Thoracic aorta (tissue), 2 donors: ENCODE data around the gene IL1RAPL2. TPM values are rescaled to one million over a fixed set of nuclear protein-coding genes. Genes with fewer than 3 reads are reported as not detected.
A peak's percentile ranks its signal among the peaks of the same experiment; 100 is the strongest.

Experiments used
- ATAC-seq: fragments of 150-250 bp; one replicate; pipeline ENCODE4 v1.8.0; 2017; ENCODE audit warnings: low read depth; ENCODE audit not compliant: insufficient number of reproducible peaks, low FRiP score
- DNase-seq: peaks from one replicate; pipeline ENCODE4 v3.0.0-alpha.2; 2020; ENCODE audit warnings: low spot score
- H3K27ac ChIP-seq, 2 donors: fragments of 200-600 bp; sonication (generic); 1 replicate in 1 of 2; 2 replicates in 1 of 2; pipeline ENCODE4 v1.5.1; 2016; ENCODE audit warnings: mild to moderate bottlenecking in 2 of 2, moderate library complexity in 2 of 2
- H3K27me3 ChIP-seq: fragments of 200-600 bp; sonication (generic); replicated peaks from 2 replicates; pipeline ENCODE4 v1.6.0; 2016; ENCODE audit warnings: mild to moderate bottlenecking; ENCODE audit not compliant: insufficient read depth
- H3K36me3 ChIP-seq: fragments of 200-600 bp; sonication (generic); one replicate; pipeline ENCODE4 v1.5.1; 2016
- H3K4me1 ChIP-seq, 2 donors: fragments of 200-600 bp; sonication (generic); 1 replicate in 1 of 2; 2 replicates in 1 of 2; pipeline versions ENCODE4 v1.5.1 to v1.6.0; 2016; ENCODE audit warnings: low read depth in 2 of 2, mild to moderate bottlenecking in 1 of 2; ENCODE audit not compliant: control insufficient read depth in 1 of 2
- H3K4me3 ChIP-seq: fragments of 200-600 bp; sonication (generic); 2 replicates; pipeline ENCODE4 v1.5.1; 2016; ENCODE audit warnings: mild to moderate bottlenecking
- H3K9me3 ChIP-seq: fragments of 200-600 bp; sonication (generic); 2 replicates; pipeline ENCODE4 v1.5.1; 2016
- CTCF ChIP-seq: fragments of 200-600 bp; sonication (generic); IDR thresholded peaks from one replicate; pipeline ENCODE4 v1.5.1; 2019; ENCODE audit warnings: antibody characterized with exemption
- total RNA-seq, 2 donors: library from RNA; depleted of rRNA; stranded (reverse); fragments of >200 nt; gene quantifications; one replicate each; pipeline versions ENCODE4 v1.1.0 to v1.2.3, GENCODE V29; 2016

IL1RAPL2 gene
- total RNA-seq, 2 donors from 2014 or later = not detected

GRCh38 chrX:104918122-104918521 is 352.1 kb downstream of the IL1RAPL2 start:
- no peaks in the 10 kb centered on the region for H3K4me1 ChIP-seq
- no peak overlapping the region for H3K27ac ChIP-seq
- no peak for DNase-seq
- no peak for TF ChIP-seq CTCF
- H3K4me3 ChIP-seq = no peak overlapping the region
- ATAC-seq = no peak
- no peaks in the 10 kb centered on the region for H3K27me3 ChIP-seq
- H3K36me3 ChIP-seq = no peaks in the 10 kb centered on the region
- H3K9me3 ChIP-seq = no peaks in the 10 kb centered on the region

- Histone ChIP-seq H3K4me3 (no peak overlapping the region), H3K9me3 (no peaks in the 10 kb centered on the region), H3K36me3 (no peaks in the 10 kb centered on the region), H3K27ac (no peak overlapping the region), H3K27me3 (no peaks in the 10 kb centered on the region), H3K4me1 (no peaks in the 10 kb centered on the region)
- no peak for ATAC-seq
- TF ChIP-seq CTCF = no peak
- DNase-seq = no peak
Measured at GRCh38 chrX:104921584-104922205, 355.7 kb downstream of the IL1RAPL2 start.

- DNase-seq (peak; percentile 5), ATAC-seq (peak; percentile 65)
- Histone ChIP-seq H3K27ac (no peak overlapping the region), H3K4me3 (no peak overlapping the region), H3K4me1 (no peaks in the 10 kb centered on the region), H3K27me3 (no peaks in the 10 kb centered on the region), H3K9me3 (no peaks in the 10 kb centered on the region), H3K36me3 (no peaks in the 10 kb centered on the region)
- peak; percentile 83 for TF ChIP-seq CTCF
Measured at GRCh38 chrX:104922206-104922621, 356.2 kb downstream of the IL1RAPL2 start.

- DNase-seq (no peak), ATAC-seq (no peak)
- no peak overlapping the region for H3K27ac ChIP-seq
- no peaks in the 10 kb centered on the region for H3K27me3 ChIP-seq
- H3K9me3 ChIP-seq = no peaks in the 10 kb centered on the region
- TF ChIP-seq CTCF = no peak
- no peak overlapping the region for H3K4me3 ChIP-seq
- H3K36me3 ChIP-seq = no peaks in the 10 kb centered on the region
- no peaks in the 10 kb centered on the region for H3K4me1 ChIP-seq
Measured at GRCh38 chrX:104929324-104929723, 363.3 kb downstream of the IL1RAPL2 start.

- no peak for TF ChIP-seq CTCF
- Histone ChIP-seq H3K27ac (no peak overlapping the region), H3K27me3 (no peaks in the 10 kb centered on the region), H3K9me3 (no peaks in the 10 kb centered on the region), H3K4me1 (no peaks in the 10 kb centered on the region), H3K36me3 (no peaks in the 10 kb centered on the region), H3K4me3 (no peak overlapping the region)
- DNase-seq (no peak), ATAC-seq (no peak)
Measured at GRCh38 chrX:104935581-104935980, 369.6 kb downstream of the IL1RAPL2 start.
